H1 (cell line): ENCODE measurements around the gene CSNK1D. TPM values are rescaled to one million over a fixed set of nuclear protein-coding genes. Genes with fewer than 3 reads are reported as not detected.

Experiments used
- CTCF ChIA-PET: fragments of 300-600 bp; sonication (Branson Sonifier 250); formaldehyde crosslinking; loops from one replicate; lab custom pipeline; 2021; ENCODE audit not compliant: partially characterized antibody; lab: Charles Lee
- POLR2A ChIA-PET: fragments of 300-600 bp; sonication (Branson Sonifier 250); formaldehyde crosslinking; loops from one replicate; lab custom pipeline; 2021; ENCODE audit warnings: inconsistent platforms; ENCODE audit not compliant: partially characterized antibody; lab: Charles Lee
- DNase-seq, 2 experiments: peaks; one replicate each; pipeline versions ENCODE4 v3.0.0 to v3.0.0-alpha.2; 2010 to 2022; ENCODE audit warnings: low spot score in 2 of 2, low read depth in 1 of 2, mixed read lengths in 1 of 2
- FAIRE-seq: peaks from 2 replicates; lab custom pipeline; 2011; peaks lifted over from hg19 to GRCh38; lab: Jason Lieb, UNC
- H2AFZ ChIP-seq: 2 replicates; pipeline ENCODE4 v1.8.1; 2012; ENCODE audit warnings: low read length, inconsistent platforms
- H2AK5ac ChIP-seq: 2 replicates; pipeline ENCODE4 v1.6.1; 2013; ENCODE audit warnings: low read depth, low read length
- H2BK120ac ChIP-seq: replicated peaks from 2 replicates; pipeline ENCODE3; 2013; ENCODE audit warnings: low read depth, low read length, inconsistent platforms
- H2BK12ac ChIP-seq: 2 replicates; pipeline ENCODE4 v1.6.1; 2013; ENCODE audit warnings: low read depth, low read length
- H2BK15ac ChIP-seq: 2 replicates; pipeline ENCODE4 v1.6.1; 2013; ENCODE audit warnings: low read length
- H2BK20ac ChIP-seq: 2 replicates; pipeline ENCODE4 v1.6.1; 2013; ENCODE audit warnings: low read length
- H2BK5ac ChIP-seq: 2 replicates; pipeline ENCODE4 v1.6.1; 2013; ENCODE audit warnings: low read depth, low read length
- H3K14ac ChIP-seq: 2 replicates; pipeline ENCODE4 v1.6.1; 2013; ENCODE audit warnings: inconsistent platforms; ENCODE audit not compliant: insufficient read length
- H3K18ac ChIP-seq: 2 replicates; pipeline ENCODE4 v1.6.1; 2013; ENCODE audit warnings: low read length; ENCODE audit errors: extremely low read depth
- H3K23ac ChIP-seq: 2 replicates; pipeline ENCODE4 v1.6.1; 2013; ENCODE audit warnings: inconsistent platforms; ENCODE audit not compliant: insufficient read length
- H3K23me2 ChIP-seq: 2 replicates; pipeline ENCODE4 v1.6.1; 2013; ENCODE audit warnings: low read depth, low read length
- H3K27ac ChIP-seq: 2 replicates; pipeline ENCODE4 v1.6.1; 2011; ENCODE audit warnings: low read depth, low read length, inconsistent platforms
- H3K27me3 ChIP-seq, 4 experiments: replicated peaks in 1 of 4; 1 replicate in 1 of 4; 2 replicates in 3 of 4; pipeline versions ENCODE4 v1.6.1 to v1.8.1; 2011 to 2013; ENCODE audit warnings: low read length in 3 of 4, mild to moderate bottlenecking in 3 of 4, inconsistent platforms in 2 of 4, mixed read lengths in 2 of 4, moderate library complexity in 1 of 4; ENCODE audit not compliant: control insufficient read depth in 3 of 4, insufficient read depth in 3 of 4; ENCODE audit errors: extremely low read depth in 1 of 4
- H3K36me3 ChIP-seq, 4 experiments: 2 replicates each; pipeline versions ENCODE4 v1.6.1 to v1.8.1; 2011 to 2013; ENCODE audit warnings: mild to moderate bottlenecking in 4 of 4, low read length in 3 of 4, moderate library complexity in 2 of 4, control low read depth in 1 of 4, inconsistent platforms in 1 of 4; ENCODE audit not compliant: insufficient read depth in 4 of 4, control insufficient read depth in 2 of 4
- H3K4ac ChIP-seq: replicated peaks from 2 replicates; pipeline ENCODE3; 2013; ENCODE audit warnings: low read length, low read depth, mixed read lengths, inconsistent platforms; ENCODE audit not compliant: insufficient read length
- H3K4me1 ChIP-seq, 4 experiments: replicated peaks in 1 of 4; 1 replicate in 1 of 4; 2 replicates in 3 of 4; pipeline versions ENCODE4 v1.6.1 to v1.8.1; 2011 to 2013; ENCODE audit warnings: low read length in 3 of 4, inconsistent platforms in 2 of 4, mixed read lengths in 1 of 4; ENCODE audit not compliant: insufficient read depth in 4 of 4, control insufficient read depth in 3 of 4
- H3K4me2 ChIP-seq, 2 experiments: 2 replicates each; pipeline versions ENCODE4 v1.6.1 to v1.8.1; 2011 to 2013; ENCODE audit warnings: low read depth in 2 of 2, low read length in 2 of 2, control low read depth in 1 of 2, inconsistent platforms in 1 of 2, mild to moderate bottlenecking in 1 of 2; ENCODE audit not compliant: insufficient read depth in 1 of 2
- H3K4me3 ChIP-seq, 4 experiments: fragments of 200-600, 300-600 bp in 1 of 4; sonication (generic), shearing (Covaris generic), sonication (Bioruptor Twin) in 1 of 4; 2 replicates each; pipeline versions ENCODE4 v1.5.1 to v1.8.1; 2011 to 2016; ENCODE audit warnings: low read length in 4 of 4, low read depth in 3 of 4, control low read depth in 2 of 4, inconsistent platforms in 2 of 4, mild to moderate bottlenecking in 2 of 4, mixed read lengths in 1 of 4, moderate library complexity in 1 of 4; ENCODE audit not compliant: insufficient read depth in 2 of 4; ENCODE audit errors: extremely low read depth in 1 of 4
- H3K56ac ChIP-seq: replicated peaks from 2 replicates; pipeline ENCODE3; 2013; ENCODE audit warnings: low read depth, mild to moderate bottlenecking, mixed read lengths, low read length, inconsistent platforms; ENCODE audit not compliant: insufficient read length
- H3K79me1 ChIP-seq: 2 replicates; pipeline ENCODE4 v1.6.1; 2013; ENCODE audit warnings: low read depth, low read length, control low read depth
- H3K79me2 ChIP-seq, 2 experiments: 2 replicates each; pipeline versions ENCODE4 v1.6.1 to v1.8.1; 2012 to 2013; ENCODE audit warnings: low read length in 2 of 2, mild to moderate bottlenecking in 2 of 2, inconsistent platforms in 1 of 2; ENCODE audit not compliant: insufficient read depth in 2 of 2, control insufficient read depth in 1 of 2
- H3K9ac ChIP-seq, 4 experiments: replicated peaks in 1 of 4; 1 replicate in 1 of 4; 2 replicates in 3 of 4; pipeline versions ENCODE4 v1.6.1 to v1.8.1; 2011 to 2013; ENCODE audit warnings: low read depth in 3 of 4, low read length in 3 of 4, control low read depth in 2 of 4, mild to moderate bottlenecking in 2 of 4, moderate library complexity in 2 of 4, inconsistent platforms in 1 of 4; ENCODE audit errors: extremely low read depth in 1 of 4
- H3K9me3 ChIP-seq, 2 experiments: 2 replicates each; pipeline versions ENCODE4 v1.6.1 to v1.8.1; 2012 to 2013; ENCODE audit warnings: mild to moderate bottlenecking in 2 of 2, moderate library complexity in 2 of 2, control low read depth in 1 of 2, inconsistent platforms in 1 of 2, low read depth in 1 of 2, low read length in 1 of 2, mixed read lengths in 1 of 2; ENCODE audit not compliant: insufficient read depth in 2 of 2
- H4K20me1 ChIP-seq, 2 experiments: replicated peaks in 1 of 2; 2 replicates each; pipeline versions ENCODE3 to v1.8.1; 2011 to 2013; ENCODE audit warnings: inconsistent platforms in 2 of 2, low read length in 2 of 2, mild to moderate bottlenecking in 1 of 2; ENCODE audit not compliant: insufficient read depth in 2 of 2, control insufficient read depth in 1 of 2
- H4K5ac ChIP-seq: 2 replicates; pipeline ENCODE4 v1.6.1; 2013; ENCODE audit warnings: low read length, low read depth, mixed read lengths, inconsistent platforms; ENCODE audit not compliant: insufficient read length
- H4K8ac ChIP-seq: 2 replicates; pipeline ENCODE4 v1.8.0; 2013; ENCODE audit warnings: mild to moderate bottlenecking, moderate library complexity, low read length, inconsistent platforms; ENCODE audit not compliant: insufficient read depth; ENCODE audit errors: extremely low read depth
- H4K91ac ChIP-seq: replicated peaks from 2 replicates; pipeline ENCODE3; 2013; ENCODE audit warnings: low read length, mixed read lengths, inconsistent platforms; ENCODE audit not compliant: insufficient read length
- BCL11A ChIP-seq, 2 experiments: IDR thresholded peaks; one replicate each; pipeline ENCODE4 v1.6.1; 2011; ENCODE audit warnings: low read depth in 2 of 2, low read length in 2 of 2, mild to moderate bottlenecking in 2 of 2
- CBX8 ChIP-seq: fragments of 300-800, 300-1000 bp; sonication (generic); IDR thresholded peaks from 2 replicates; pipeline ENCODE4 v1.7.1; 2016; ENCODE audit warnings: low read depth, low read length, borderline replicate concordance
- CEBPB ChIP-seq: IDR thresholded peaks from 2 replicates; pipeline ENCODE4 v1.6.1; 2012; ENCODE audit warnings: low read depth, low read length
- PHF8 ChIP-seq: fragments of 200-600 bp; sonication (generic); conservative IDR thresholded peaks from 2 replicates; pipeline ENCODE4 v1.7.1; 2012; ENCODE audit warnings: low read depth, mild to moderate bottlenecking, inconsistent platforms, low read length, moderate library complexity
- SAP30 ChIP-seq: fragments of 300-600 bp; sonication (generic); IDR thresholded peaks from 2 replicates; pipeline ENCODE4 v1.7.1; 2012; ENCODE audit warnings: low read length, moderate library complexity, mild to moderate bottlenecking, inconsistent platforms; ENCODE audit not compliant: insufficient read depth, insufficient replicate concordance
- SP1 ChIP-seq: IDR thresholded peaks from 2 replicates; pipeline ENCODE4 v1.6.1; 2011; ENCODE audit warnings: low read depth, low read length
- WGBS, 2 experiments: shearing (Covaris generic) in 1 of 2; methylation state at CpG; one replicate each; pipeline versions ENCODE4 v1.1.6 to v1.1.7; 2013 to 2015; ENCODE audit warnings: low lambda C conversion rate in 2 of 2, mixed read lengths in 2 of 2, inconsistent platforms in 1 of 2, low coverage in 1 of 2, missing lambda C conversion rate in 1 of 2; ENCODE audit not compliant: insufficient replicate concordance in 2 of 2, insufficient coverage in 1 of 2, insufficient read length in 1 of 2; ENCODE audit errors: extremely low coverage in 1 of 2, missing lambda C conversion rate in 1 of 2; 5-methylcytosine and 5-hydroxymethylcytosine counted together
- polyA plus RNA-seq, 7 experiments: library from polyadenylated mRNA; depleted of rRNA in 3 of 7; stranded (reverse) in 5 of 7; unstranded in 2 of 7; fragments of >200 nt in 5 of 7; fragments of 200-250 nt in 2 of 7; gene quantifications; 1 replicate in 5 of 7; 2 replicates in 1 of 7; 4 replicates in 1 of 7; pipeline versions ENCODE4 v1.2.1 to v1.2.3, GENCODE V29; 2011 to 2013; ENCODE audit warnings: missing spikeins in 2 of 7, mixed read lengths in 2 of 7
- total RNA-seq: library from RNA; stranded (reverse); fragmentation: NEBNext Ultra II Directional; extraction: Animal tissue kit (Norgen Biotek cat#: 25700); gene quantifications from 2 replicates; pipeline ENCODE4 v1.2.1, GENCODE V29; 2021

Gene CSNK1D
- total and polyA plus RNA-seq, 2 of the 8 experiments (the other 6 are each of a cell fraction or from before 2014, with no cell fraction given): 73.5 to 103 TPM

DNA sequence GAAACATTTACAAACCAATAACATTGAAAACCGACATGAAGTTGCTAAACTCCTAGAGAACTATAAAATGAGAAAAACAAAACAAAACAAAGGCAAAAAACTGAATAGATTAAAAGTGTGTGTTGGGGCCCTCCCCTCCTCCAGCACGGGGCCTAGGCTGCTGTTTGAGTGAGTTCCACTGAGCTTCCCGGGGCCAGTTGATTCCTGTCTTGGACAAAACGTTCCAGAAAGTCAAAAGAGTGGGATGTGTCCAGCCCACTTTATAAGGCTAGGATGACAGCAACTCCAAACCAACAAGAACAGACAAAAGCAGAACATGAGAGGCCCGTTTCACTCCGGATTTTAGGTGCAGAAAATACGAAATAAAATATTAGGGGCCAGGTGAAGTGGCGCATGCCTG, 11.6 kb upstream of the CSNK1D start:
- CTCF ChIA-PET: interaction anchor here (1.6 kb wide), 1 partner anchor 16 kb away, joined by 3 read pairs; no protein-coding TSS in a partner anchor
- FAIRE-seq: no peak

More for the DNA sequence above, 11.6 kb upstream of the CSNK1D start:
- Histone ChIP-seq H3K9ac (no peak overlapping the region; a peak in 1 of 7 replicates), H3K4me2 (no peak overlapping the region), H3K79me2 (no peaks in the 10 kb centered on the region), H2BK12ac (no peak overlapping the region), H3K36me3 (no peaks in the 10 kb centered on the region; a peak in 1 of 8 replicates), H2AK5ac (no peak overlapping the region), H3K4ac (no peak overlapping the region), H3K9me3 (0 out of 4 replicates have a peak, but pooled peaks cover 0 to 3% of the 10 kb centered on the region in 2 experiments), H2AFZ (no peak overlapping the region), H3K79me1 (no peaks in the 10 kb centered on the region; the same call in 1 of the 2 replicates), H3K4me1 (0 out of 7 replicates have a peak, but pooled peaks cover 0 to 2% (median 0%) of the 10 kb centered on the region in 4 experiments), H2BK15ac (no peak overlapping the region), H3K56ac (no peak overlapping the region), H4K91ac (no peak overlapping the region), H4K8ac (no peak overlapping the region), H2BK20ac (no peak overlapping the region), H3K14ac (no peak overlapping the region), H3K27me3 (no peaks in the 10 kb centered on the region; a peak in 1 of 7 replicates), H4K5ac (no peak overlapping the region), H4K20me1 (peaks cover 0 to 6% of the 10 kb centered on the region in 2 experiments), H3K23me2 (no peaks in the 10 kb centered on the region), H3K4me3 (no peak overlapping the region), H3K23ac (no peak overlapping the region), H3K27ac (no peak overlapping the region), H2BK120ac (no peak overlapping the region), H2BK5ac (no peak overlapping the region), H3K18ac (no peak overlapping the region)
- TF ChIP-seq SAP30 (no peak), BCL11A (IDR thresholded peaks at IDR 0.05; ENCODE audit: low read depth in 2 of 2, low read length in 2 of 2) (no peak), SP1 (no peak), CBX8 (no peak), PHF8 (no peak), CEBPB (no peak)
- POLR2A ChIA-PET: interaction anchor here (1.3 to 5.2 kb wide), 2 partner anchors 11 to 12 kb away, joined by 3 to 39 read pairs; partner anchors contain the start of gene CSNK1D
- 74% methylated on average over 8 of the region's 8 CpGs; no CpG with 5 or more reads in 1 of the 2 experiments for WGBS, 2 experiments
- no peak for DNase-seq
